Measurements from ENCODE around the gene PLIN3. TPM values are rescaled to one million over a fixed set of nuclear protein-coding genes. Genes with fewer than 3 reads are reported as not detected.

The PLIN3 gene
- total and polyA plus RNA-seq, 10 donors, result 26.7 to 63.5 (median 37.9) TPM

DNA sequence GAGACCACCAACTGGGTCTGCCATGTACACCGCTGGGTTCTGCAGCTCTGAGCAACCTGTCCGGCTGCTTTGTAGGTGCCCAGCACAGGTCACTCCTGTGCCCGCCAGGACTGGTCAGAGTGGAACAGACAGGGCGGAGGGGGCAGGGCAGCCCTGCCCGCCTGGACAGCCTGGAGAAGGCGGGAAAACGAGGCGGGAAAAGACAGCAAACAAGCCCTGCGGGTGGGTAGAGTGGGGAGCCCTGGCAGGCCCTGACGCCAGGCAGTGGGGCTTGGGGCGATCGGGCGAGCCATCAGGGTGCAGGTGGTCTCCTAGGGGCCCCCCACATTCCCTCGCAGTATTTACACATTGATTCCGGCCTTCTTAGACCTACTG, 41.3 kb upstream of the PLIN3 start:
- H3K9me3 ChIP-seq, result no peaks in the 10 kb centered on the region
- peaks cover 33 to 59% (median 50%) of the 10 kb centered on the region in 6 donors for H3K4me1 ChIP-seq
- intact Hi-C loops (cut with DNase I; ENCODE audit: low total_unique reads), result no loop called here
- H3K27me3 ChIP-seq (replicated peaks in 1 of 7), result peaks cover 0 to 11% (median 6%) of the 10 kb centered on the region in 7 donors
- no peak for TF ChIP-seq POLR2AphosphoS5 (IDR thresholded peaks at IDR 0.05)
- no peak for TF ChIP-seq POLR2A (IDR thresholded peaks at IDR 0.05)
- TF ChIP-seq, protein P1, sequence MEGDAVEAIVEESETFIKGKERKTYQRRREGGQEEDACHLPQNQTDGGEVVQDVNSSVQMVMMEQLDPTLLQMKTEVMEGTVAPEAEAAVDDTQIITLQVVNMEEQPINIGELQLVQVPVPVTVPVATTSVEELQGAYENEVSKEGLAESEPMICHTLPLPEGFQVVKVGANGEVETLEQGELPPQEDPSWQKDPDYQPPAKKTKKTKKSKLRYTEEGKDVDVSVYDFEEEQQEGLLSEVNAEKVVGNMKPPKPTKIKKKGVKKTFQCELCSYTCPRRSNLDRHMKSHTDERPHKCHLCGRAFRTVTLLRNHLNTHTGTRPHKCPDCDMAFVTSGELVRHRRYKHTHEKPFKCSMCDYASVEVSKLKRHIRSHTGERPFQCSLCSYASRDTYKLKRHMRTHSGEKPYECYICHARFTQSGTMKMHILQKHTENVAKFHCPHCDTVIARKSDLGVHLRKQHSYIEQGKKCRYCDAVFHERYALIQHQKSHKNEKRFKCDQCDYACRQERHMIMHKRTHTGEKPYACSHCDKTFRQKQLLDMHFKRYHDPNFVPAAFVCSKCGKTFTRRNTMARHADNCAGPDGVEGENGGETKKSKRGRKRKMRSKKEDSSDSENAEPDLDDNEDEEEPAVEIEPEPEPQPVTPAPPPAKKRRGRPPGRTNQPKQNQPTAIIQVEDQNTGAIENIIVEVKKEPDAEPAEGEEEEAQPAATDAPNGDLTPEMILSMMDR (IDR thresholded peaks at IDR 0.05 in 8 of 11, conservative IDR thresholded peaks at IDR 0.05 in 3 of 11), result no peak
- DNase-seq, result no peak
- 78 to 90% (median 83%) methylated on average over 12 to 15 of the region's 15 CpGs for WGBS, 5 donors
- H3K36me3 ChIP-seq, result peaks cover 0 to 15% (median 0%) of the 10 kb centered on the region in 6 donors
- H3K4me3 ChIP-seq, result peak overlapping the region in 3 of 8 donors; percentile 76 to 94 (median 87)
- H3K27ac ChIP-seq, result no peak overlapping the region

DNA sequence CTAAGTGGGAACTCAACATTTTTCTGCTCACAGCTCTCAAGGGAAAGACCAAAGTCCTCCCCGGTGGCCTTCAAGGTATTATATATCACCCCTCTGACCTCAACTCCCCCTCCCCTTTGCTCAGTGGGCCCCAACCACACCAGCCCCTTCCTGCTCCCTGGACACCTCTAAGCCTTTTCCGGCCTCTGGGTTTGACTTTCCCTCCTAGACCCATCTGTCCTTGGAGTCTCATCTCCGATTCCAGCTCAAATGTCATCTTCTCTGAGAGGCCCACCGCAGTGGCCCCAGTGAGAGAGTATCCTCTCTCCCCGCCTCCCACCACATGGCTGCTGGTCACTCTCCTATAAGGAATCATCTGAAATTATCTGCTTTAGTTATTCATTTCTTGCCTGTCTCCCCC, 40.9 kb upstream of the PLIN3 start:
- Histone ChIP-seq H3K4me3 (peak overlapping the region in 1 of 8 donors; percentile 87), H3K27me3 (replicated peaks in 1 of 7) (peaks cover 0 to 11% (median 6%) of the 10 kb centered on the region in 7 donors)
- 75 to 85% (median 78%) methylated on average over 5 of the region's 5 CpGs for WGBS, 5 donors

DNA sequence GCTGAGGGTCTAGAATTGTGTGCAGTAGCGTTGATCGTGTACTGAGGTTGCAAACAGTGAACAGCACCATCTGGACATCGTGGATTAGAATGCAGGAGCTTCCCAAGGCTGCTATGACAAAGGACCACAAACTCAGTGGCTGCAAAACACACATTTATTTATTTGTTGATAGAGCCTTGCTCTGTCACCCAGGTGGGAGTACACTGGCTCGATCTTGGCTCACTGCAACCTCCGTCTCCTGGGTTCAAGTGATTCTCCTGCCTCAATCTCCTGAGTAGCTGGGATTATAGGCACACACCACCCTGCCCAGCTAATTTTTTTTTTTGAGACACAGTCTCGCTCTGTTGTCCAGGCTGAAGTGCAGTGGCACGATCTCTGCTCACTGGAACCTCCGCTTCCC, 39.5 kb upstream of the PLIN3 start:
- Histone ChIP-seq H3K27ac (no peak overlapping the region), H3K4me1 (peaks cover 19 to 47% (median 32%) of the 10 kb centered on the region in 6 donors), H3K4me3 (no peak overlapping the region), H3K27me3 (replicated peaks in 1 of 7) (peaks cover 0 to 11% (median 6%) of the 10 kb centered on the region in 7 donors), H3K9me3 (no peaks in the 10 kb centered on the region), H3K36me3 (peaks cover 0 to 9% (median 0%) of the 10 kb centered on the region in 6 donors)
- WGBS, 5 donors, result 88 to 94% (median 91%) methylated on average over 8 of the region's 8 CpGs
- TF ChIP-seq POLR2A (IDR thresholded peaks at IDR 0.05) (no peak), POLR2AphosphoS5 (IDR thresholded peaks at IDR 0.05) (no peak)
- TF ChIP-seq, protein P1 (IDR thresholded peaks at IDR 0.05 in 8 of 11, conservative IDR thresholded peaks at IDR 0.05 in 3 of 11), result no peak
- intact Hi-C loops (cut with DNase I; ENCODE audit: low total_unique reads), result no loop called here
- no peak for DNase-seq

More for the DNA sequence above, 40.9 kb upstream of the PLIN3 start:
- H3K4me1 ChIP-seq, result peaks cover 33 to 55% (median 46%) of the 10 kb centered on the region in 6 donors
- no peak overlapping the region for H3K27ac ChIP-seq
- TF ChIP-seq POLR2A (IDR thresholded peaks at IDR 0.05) (no peak), POLR2AphosphoS5 (IDR thresholded peaks at IDR 0.05) (no peak)
- TF ChIP-seq, protein P1 (IDR thresholded peaks at IDR 0.05 in 8 of 11, conservative IDR thresholded peaks at IDR 0.05 in 3 of 11), result no peak
- no peak for DNase-seq
- peaks cover 0 to 11% (median 0%) of the 10 kb centered on the region in 6 donors for H3K36me3 ChIP-seq
- intact Hi-C loops (cut with DNase I; ENCODE audit: low total_unique reads), result no loop called here
- no peaks in the 10 kb centered on the region for H3K9me3 ChIP-seq

DNA sequence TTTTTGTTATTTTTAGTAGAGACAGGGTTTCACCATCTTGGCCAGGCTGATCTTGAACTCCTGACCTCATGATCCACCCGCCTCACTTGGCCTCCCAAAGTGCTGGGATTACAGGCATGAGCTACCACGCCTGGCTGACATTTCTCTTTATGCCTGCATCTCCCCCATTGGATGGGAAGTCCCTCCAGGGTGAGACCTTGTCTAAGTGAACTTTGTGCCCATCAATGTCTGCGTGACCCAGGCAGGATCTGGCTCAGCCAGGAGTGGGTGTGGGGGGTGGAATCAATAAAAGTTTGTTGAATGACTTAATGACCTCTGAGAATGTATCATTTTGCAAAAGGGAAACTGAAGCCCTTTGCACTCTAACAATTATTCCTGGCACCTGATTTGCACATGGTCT, 37.0 kb upstream of the PLIN3 start:
- intact Hi-C loops (cut with DNase I; ENCODE audit: low total_unique reads), result no loop called here
- peaks cover 0 to 9% (median 0%) of the 10 kb centered on the region in 6 donors for H3K36me3 ChIP-seq

More for the DNA sequence above, 37.0 kb upstream of the PLIN3 start:
- H3K27me3 ChIP-seq (replicated peaks in 1 of 7), result peaks cover 0 to 10% (median 5%) of the 10 kb centered on the region in 7 donors
- no peak overlapping the region for H3K4me3 ChIP-seq
- H3K27ac ChIP-seq, result no peak overlapping the region
- H3K4me1 ChIP-seq, result peaks cover 3 to 42% (median 16%) of the 10 kb centered on the region in 6 donors
- WGBS, 5 donors, result 64 to 100% (median 76%) methylated on average over 3 of the region's 3 CpGs
- TF ChIP-seq, protein P1 (IDR thresholded peaks at IDR 0.05 in 8 of 11, conservative IDR thresholded peaks at IDR 0.05 in 3 of 11), result no peak
- TF ChIP-seq POLR2AphosphoS5 (IDR thresholded peaks at IDR 0.05) (no peak), POLR2A (IDR thresholded peaks at IDR 0.05) (no peak)
- no peaks in the 10 kb centered on the region for H3K9me3 ChIP-seq
- DNase-seq, result no peak

All from spleen (tissue), 11 donors.